Activated naive CD4-positive, alpha-beta T cell treated with Interleukin-2 at 50 U/mL for 16 hours (primary cell): Measurements from ENCODE around the gene CLSTN2.

Source experiments
- DNase-seq: peaks from one replicate; pipeline ENCODE4 v3.0.0-alpha.2; 2020

The CLSTN2 gene

GRCh38 chr3:140468407-140468806 is 533.4 kb downstream of the CLSTN2 start:
- no peak for DNase-seq

- no peak for DNase-seq
These were observed 534.5 kb downstream of the CLSTN2 start for GRCh38 chr3:140469491-140469890.

- DNase-seq: no peak
These were observed 535.2 kb downstream of the CLSTN2 start for GRCh38 chr3:140470211-140470610.

GRCh38 chr3:140470962-140471361 is 536.0 kb downstream of the CLSTN2 start:
- no peak for DNase-seq

GRCh38 chr3:140472306-140473020 is 537.5 kb downstream of the CLSTN2 start:
- DNase-seq: no peak

- no peak for DNase-seq
These were observed 552.6 kb downstream of the CLSTN2 start for GRCh38 chr3:140487566-140487965.

GRCh38 chr3:140493271-140493670 is 558.3 kb downstream of the CLSTN2 start:
- DNase-seq: no peak

GRCh38 chr3:140494970-140495369 is 560.0 kb downstream of the CLSTN2 start:
- DNase-seq: no peak

- no peak for DNase-seq
These were observed 562.3 kb downstream of the CLSTN2 start for GRCh38 chr3:140497331-140497730.

GRCh38 chr3:140499114-140499757 is 564.3 kb downstream of the CLSTN2 start:
- no peak for DNase-seq

- no peak for DNase-seq
These were observed 565.5 kb downstream of the CLSTN2 start for GRCh38 chr3:140500473-140500872.

GRCh38 chr3:140501061-140501769 is 566.2 kb downstream of the CLSTN2 start:
- DNase-seq: no peak

GRCh38 chr3:140501770-140502364 is 566.9 kb downstream of the CLSTN2 start:
- no peak for DNase-seq

GRCh38 chr3:140505213-140505612 is 570.2 kb downstream of the CLSTN2 start:
- no peak for DNase-seq

GRCh38 chr3:140505876-140506275 is 570.9 kb downstream of the CLSTN2 start:
- no peak for DNase-seq

- DNase-seq: no peak
These were observed 573.6 kb downstream of the CLSTN2 start for GRCh38 chr3:140508550-140508949.

- no peak for DNase-seq
These were observed 574.5 kb downstream of the CLSTN2 start for GRCh38 chr3:140509534-140509933.

- DNase-seq: no peak
These were observed 575.4 kb downstream of the CLSTN2 start for GRCh38 chr3:140510303-140510861.

GRCh38 chr3:140521751-140522445 is 586.9 kb downstream of the CLSTN2 start:
- no peak for DNase-seq

GRCh38 chr3:140522653-140523380 is 587.8 kb downstream of the CLSTN2 start:
- no peak for DNase-seq

GRCh38 chr3:140523600-140523999 is 588.6 kb downstream of the CLSTN2 start:
- no peak for DNase-seq

- DNase-seq: no peak
These were observed 592.2 kb downstream of the CLSTN2 start for GRCh38 chr3:140527156-140527555.
